Neural crest cell (in vitro differentiated cells): ENCODE measurements around the gene C1QTNF6. TPM values are rescaled to one million over a fixed set of nuclear protein-coding genes. Genes with fewer than 3 reads are reported as not detected.

Experiments used
- DNase-seq: peaks from one replicate; pipeline ENCODE4 v3.0.0; 2021; ENCODE audit warnings: low read depth, mixed read lengths, low spot score
- H3K27ac Mint-ChIP-seq: one replicate; pipeline ENCODE4 v1.8.0; 2021; ENCODE audit warnings: mild to moderate bottlenecking, mixed read lengths; ENCODE audit not compliant: unreplicated experiment
- H3K27me3 Mint-ChIP-seq: 2 replicates; pipeline ENCODE4 v1.8.0; 2021; ENCODE audit warnings: low read depth, mild to moderate bottlenecking, mixed read lengths
- H3K36me3 Mint-ChIP-seq: 2 replicates; pipeline ENCODE4 v1.8.0; 2021; ENCODE audit warnings: low read depth, mild to moderate bottlenecking, mixed read lengths
- H3K4me1 Mint-ChIP-seq: 2 replicates; pipeline ENCODE4 v1.8.0; 2021; ENCODE audit warnings: mixed read lengths
- H3K4me3 Mint-ChIP-seq: one replicate; pipeline ENCODE4 v1.8.0; 2021; ENCODE audit warnings: mild to moderate bottlenecking, mixed read lengths
- H3K9me3 Mint-ChIP-seq: 2 replicates; pipeline ENCODE4 v1.8.0; 2021; ENCODE audit warnings: mixed read lengths
- CTCF ChIP-seq: fragments of 200-600 bp; sonication (generic); conservative IDR thresholded peaks from 2 replicates; pipeline ENCODE4 v1.5.0; 2021; ENCODE audit warnings: antibody characterized with exemption, mild to moderate bottlenecking
- total RNA-seq: library from RNA; stranded (reverse); gene quantifications from 2 replicates; pipeline ENCODE4 v1.2.1, GENCODE V29; 2021

Gene C1QTNF6
- total RNA-seq, 1 donor from 2014 or later, result 13.6 TPM

- Mint-ChIP-seq H3K27ac (no peak overlapping the region), H3K4me3 (no peak overlapping the region), H3K9me3 (no peaks in the 10 kb centered on the region), H3K36me3 (no peaks in the 10 kb centered on the region), H3K4me1 (peaks cover 13% of the 10 kb centered on the region), H3K27me3 (peaks cover 2% of the 10 kb centered on the region)
- no peak for DNase-seq
- no peak for TF ChIP-seq CTCF
These were observed 22.2 kb upstream of the C1QTNF6 start for GRCh38 chr22:37210041-37210803.

GRCh38 chr22:37209140-37209845 is 21.2 kb upstream of the C1QTNF6 start:
- no peaks in the 10 kb centered on the region for H3K36me3 Mint-ChIP-seq
- H3K4me3 Mint-ChIP-seq, result no peak overlapping the region
- TF ChIP-seq CTCF, result no peak
- peaks cover 2% of the 10 kb centered on the region for H3K27me3 Mint-ChIP-seq
- DNase-seq, result no peak
- no peak overlapping the region for H3K27ac Mint-ChIP-seq
- H3K9me3 Mint-ChIP-seq, result no peaks in the 10 kb centered on the region
- H3K4me1 Mint-ChIP-seq, result peaks cover 13% of the 10 kb centered on the region

- H3K27me3 Mint-ChIP-seq, result peaks cover 2% of the 10 kb centered on the region
- no peak for DNase-seq
- TF ChIP-seq CTCF, result no peak
- no peaks in the 10 kb centered on the region for H3K9me3 Mint-ChIP-seq
- no peaks in the 10 kb centered on the region for H3K36me3 Mint-ChIP-seq
- H3K27ac Mint-ChIP-seq, result no peak overlapping the region
- no peak overlapping the region for H3K4me3 Mint-ChIP-seq
- H3K4me1 Mint-ChIP-seq, result peaks cover 13% of the 10 kb centered on the region
These were observed 20.5 kb upstream of the C1QTNF6 start for GRCh38 chr22:37208401-37209139.

- Mint-ChIP-seq H3K4me1 (peaks cover 10% of the 10 kb centered on the region), H3K27me3 (peaks cover 2% of the 10 kb centered on the region), H3K36me3 (no peaks in the 10 kb centered on the region), H3K9me3 (no peaks in the 10 kb centered on the region), H3K27ac (no peak overlapping the region), H3K4me3 (no peak overlapping the region)
- DNase-seq, result no peak
- no peak for TF ChIP-seq CTCF
These were observed 19.9 kb upstream of the C1QTNF6 start for GRCh38 chr22:37207981-37208380.
